NB4 (cell line): ENCODE measurements around the gene ADCY6.

ENCODE experiments used
- TF ChIP-seq, protein P1 (sequence below): IDR thresholded peaks from one replicate; pipeline ENCODE4 v1.5.1; 2012; ENCODE audit warnings: low read depth, low read length
- TF ChIP-seq, protein P2 (sequence below): IDR thresholded peaks from 2 replicates; pipeline ENCODE4 v1.6.1; 2011; ENCODE audit warnings: low read depth, low read length

DNA sequence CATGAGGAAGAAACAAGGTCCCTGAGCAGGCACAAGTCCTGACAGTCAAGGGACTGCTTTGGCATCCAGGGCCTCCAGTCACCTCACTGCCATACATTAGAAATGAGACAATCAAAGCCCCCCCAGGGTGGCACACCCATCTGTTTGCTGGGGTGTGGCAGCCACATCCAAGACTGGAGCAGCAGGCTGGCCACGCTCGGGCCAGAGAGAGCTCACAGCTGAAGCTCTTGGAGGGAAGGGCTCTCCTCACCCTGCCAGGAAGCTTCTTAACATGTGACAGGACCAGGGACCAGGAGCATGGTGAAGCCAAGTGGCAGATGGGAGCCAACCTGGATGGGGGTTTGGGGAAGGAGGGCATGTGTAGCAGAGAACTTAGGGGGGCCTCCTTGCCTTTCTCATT is 39.4 kb upstream of the ADCY6 start:
- TF ChIP-seq, protein P1, sequence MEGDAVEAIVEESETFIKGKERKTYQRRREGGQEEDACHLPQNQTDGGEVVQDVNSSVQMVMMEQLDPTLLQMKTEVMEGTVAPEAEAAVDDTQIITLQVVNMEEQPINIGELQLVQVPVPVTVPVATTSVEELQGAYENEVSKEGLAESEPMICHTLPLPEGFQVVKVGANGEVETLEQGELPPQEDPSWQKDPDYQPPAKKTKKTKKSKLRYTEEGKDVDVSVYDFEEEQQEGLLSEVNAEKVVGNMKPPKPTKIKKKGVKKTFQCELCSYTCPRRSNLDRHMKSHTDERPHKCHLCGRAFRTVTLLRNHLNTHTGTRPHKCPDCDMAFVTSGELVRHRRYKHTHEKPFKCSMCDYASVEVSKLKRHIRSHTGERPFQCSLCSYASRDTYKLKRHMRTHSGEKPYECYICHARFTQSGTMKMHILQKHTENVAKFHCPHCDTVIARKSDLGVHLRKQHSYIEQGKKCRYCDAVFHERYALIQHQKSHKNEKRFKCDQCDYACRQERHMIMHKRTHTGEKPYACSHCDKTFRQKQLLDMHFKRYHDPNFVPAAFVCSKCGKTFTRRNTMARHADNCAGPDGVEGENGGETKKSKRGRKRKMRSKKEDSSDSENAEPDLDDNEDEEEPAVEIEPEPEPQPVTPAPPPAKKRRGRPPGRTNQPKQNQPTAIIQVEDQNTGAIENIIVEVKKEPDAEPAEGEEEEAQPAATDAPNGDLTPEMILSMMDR: no peak
- TF ChIP-seq, protein P2, sequence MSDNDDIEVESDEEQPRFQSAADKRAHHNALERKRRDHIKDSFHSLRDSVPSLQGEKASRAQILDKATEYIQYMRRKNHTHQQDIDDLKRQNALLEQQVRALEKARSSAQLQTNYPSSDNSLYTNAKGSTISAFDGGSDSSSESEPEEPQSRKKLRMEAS: no peak
